Chondrocyte (in vitro differentiated cells): ENCODE results near the gene COPS8. TPM values are rescaled to one million over a fixed set of nuclear protein-coding genes. Genes with fewer than 3 reads are reported as not detected.

Experiments
- DNase-seq: peaks from one replicate; pipeline ENCODE4 v3.0.0; 2021; ENCODE audit warnings: mixed read lengths, low spot score
- H3K27ac Mint-ChIP-seq: one replicate; pipeline ENCODE4 v1.8.0; 2021; ENCODE audit warnings: mild to moderate bottlenecking, moderate library complexity, mixed read lengths; ENCODE audit not compliant: unreplicated experiment
- H3K27me3 Mint-ChIP-seq: 2 replicates; pipeline ENCODE4 v1.8.0; 2021; ENCODE audit warnings: low read depth, mixed read lengths
- H3K36me3 Mint-ChIP-seq: 2 replicates; pipeline ENCODE4 v1.8.0; 2021; ENCODE audit warnings: low read depth, mixed read lengths
- H3K4me1 Mint-ChIP-seq: 2 replicates; pipeline ENCODE4 v1.8.0; 2021; ENCODE audit warnings: low read depth, mild to moderate bottlenecking, mixed read lengths
- H3K4me3 Mint-ChIP-seq: one replicate; pipeline ENCODE4 v1.8.0; 2021; ENCODE audit warnings: mild to moderate bottlenecking, moderate library complexity, mixed read lengths; ENCODE audit not compliant: unreplicated experiment
- H3K9me3 Mint-ChIP-seq: 2 replicates; pipeline ENCODE4 v1.8.0; 2021; ENCODE audit warnings: low read depth, mixed read lengths
- CTCF ChIP-seq: fragments of 200-600 bp; sonication (generic); IDR thresholded peaks from 2 replicates; pipeline ENCODE4 v1.5.0; 2021; ENCODE audit warnings: antibody characterized with exemption, mild to moderate bottlenecking, moderate library complexity
- total RNA-seq: library from RNA; stranded (reverse); gene quantifications from 3 replicates; pipeline ENCODE4 v1.2.1, GENCODE V29; 2021

COPS8 gene
- total RNA-seq, 1 donor from 2014 or later, result 65.8 TPM

DNA sequence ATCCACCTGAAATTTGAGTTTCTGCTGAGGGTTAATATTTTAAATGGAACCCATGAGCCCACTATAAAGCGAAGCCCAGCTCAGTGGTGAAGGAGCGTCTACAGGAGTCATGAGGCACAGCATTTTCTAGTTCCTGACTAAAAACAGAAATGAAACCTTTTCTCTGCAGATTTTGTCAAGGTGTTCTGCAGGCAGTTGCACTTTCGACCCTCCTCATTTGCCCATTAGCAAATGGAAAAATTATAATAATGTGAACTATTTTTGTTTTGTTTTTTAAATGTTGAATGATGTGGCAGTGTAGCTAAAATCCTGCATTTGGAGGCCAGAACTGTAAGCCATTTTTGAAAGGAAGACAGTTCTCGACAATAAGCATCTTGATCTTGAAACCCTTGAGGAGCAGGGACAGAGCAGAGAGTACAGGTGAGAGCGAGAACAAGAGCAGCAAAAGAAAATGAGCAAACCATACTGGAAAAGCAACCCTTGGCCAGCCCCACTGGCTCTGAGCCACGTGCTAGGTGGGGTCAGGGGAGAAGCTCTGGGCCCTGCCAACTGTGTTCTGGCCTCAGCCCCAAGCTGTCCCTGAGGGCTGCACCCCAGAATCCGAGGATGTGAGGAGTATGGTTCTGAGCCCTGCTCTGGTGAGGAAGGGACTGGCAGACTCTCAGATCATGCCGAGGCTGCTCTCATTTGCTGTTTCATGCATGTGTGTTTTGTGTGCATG, 26.4 kb upstream of the COPS8 start:
- no peak overlapping the region for H3K4me3 Mint-ChIP-seq

DNA sequence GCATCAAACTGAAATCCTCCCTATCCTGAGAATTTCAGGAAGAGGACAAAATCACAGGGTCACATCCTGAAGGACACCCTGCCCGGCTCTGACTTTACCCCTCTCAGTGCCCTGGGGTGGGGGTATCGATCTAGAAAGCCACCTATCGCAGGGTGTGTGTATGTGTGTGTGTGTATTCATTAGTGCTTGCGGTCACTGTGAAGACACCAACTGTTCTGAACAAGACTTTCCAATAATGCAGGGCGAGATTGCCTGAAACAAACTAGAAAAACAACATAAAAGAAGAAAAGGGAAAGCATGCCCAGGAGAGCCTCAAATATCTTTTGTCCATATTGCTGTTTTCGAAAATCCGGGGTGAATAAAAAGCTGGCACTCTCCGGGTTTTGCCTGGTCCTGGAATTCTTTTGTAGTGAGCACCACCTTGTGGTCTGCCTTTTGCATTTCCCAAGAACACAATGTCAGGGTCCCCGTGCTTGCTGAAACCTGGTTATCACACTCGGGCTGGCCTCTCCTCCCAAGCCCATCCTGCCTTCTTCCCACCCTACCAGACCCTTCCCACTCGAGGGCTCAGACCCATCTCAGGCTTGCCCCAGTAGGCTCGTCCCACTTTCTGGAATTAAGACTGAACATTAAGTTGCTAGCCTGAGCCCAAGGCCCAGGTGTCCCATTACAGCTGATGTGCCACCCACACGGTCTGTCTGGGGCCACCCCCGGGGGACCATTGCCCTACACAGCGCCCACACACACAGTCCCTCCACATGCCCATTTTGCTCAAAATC, 25.0 kb upstream of the COPS8 start:
- Mint-ChIP-seq H3K4me3 (no peak overlapping the region), H3K27ac (no peak overlapping the region), H3K4me1 (peaks cover 10% of the 10 kb centered on the region), H3K36me3 (no peaks in the 10 kb centered on the region), H3K9me3 (no peaks in the 10 kb centered on the region), H3K27me3 (no peaks in the 10 kb centered on the region)
- no peak for DNase-seq
- peak; percentile 91 for TF ChIP-seq CTCF

More for the DNA sequence above, 26.4 kb upstream of the COPS8 start:
- Mint-ChIP-seq H3K36me3 (no peaks in the 10 kb centered on the region), H3K27ac (no peak overlapping the region), H3K4me1 (peaks cover 10% of the 10 kb centered on the region), H3K9me3 (no peaks in the 10 kb centered on the region), H3K27me3 (no peaks in the 10 kb centered on the region)
- DNase-seq, result no peak
- no peak for TF ChIP-seq CTCF

- H3K9me3 Mint-ChIP-seq, result no peaks in the 10 kb centered on the region
- no peak overlapping the region for H3K27ac Mint-ChIP-seq
- no peak overlapping the region for H3K4me3 Mint-ChIP-seq
- peaks cover 10% of the 10 kb centered on the region for H3K4me1 Mint-ChIP-seq
- DNase-seq, result no peak
- H3K27me3 Mint-ChIP-seq, result no peaks in the 10 kb centered on the region
- TF ChIP-seq CTCF, result no peak
- H3K36me3 Mint-ChIP-seq, result no peaks in the 10 kb centered on the region
Measured at GRCh38 chr2:237061356-237061755, 24.3 kb upstream of the COPS8 start.

DNA sequence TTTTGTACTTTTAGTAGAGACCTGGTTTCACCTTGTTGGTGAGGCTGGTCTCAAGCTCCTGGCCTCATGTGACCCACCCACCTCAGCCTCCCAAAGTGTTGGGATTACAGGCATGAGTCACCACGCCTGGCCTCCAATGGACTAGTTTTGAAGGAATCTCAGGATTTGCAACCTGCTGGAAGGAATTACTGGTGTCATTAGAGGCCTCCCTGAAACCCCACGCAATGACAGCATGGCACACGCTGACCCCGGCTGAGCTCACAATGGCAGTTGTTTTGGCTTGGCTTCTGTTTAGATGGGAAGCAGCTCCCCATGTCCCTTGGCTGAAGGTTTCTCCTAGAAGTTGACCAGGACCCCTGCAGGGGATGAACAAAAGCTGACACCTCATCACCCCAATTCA, 23.1 kb upstream of the COPS8 start:
- H3K9me3 Mint-ChIP-seq, result peaks cover 4% of the 10 kb centered on the region
- no peaks in the 10 kb centered on the region for H3K27me3 Mint-ChIP-seq
- no peak for TF ChIP-seq CTCF
- H3K36me3 Mint-ChIP-seq, result peaks cover 3% of the 10 kb centered on the region
- H3K4me3 Mint-ChIP-seq, result no peak overlapping the region
- DNase-seq, result no peak
- peaks cover 10% of the 10 kb centered on the region for H3K4me1 Mint-ChIP-seq
- H3K27ac Mint-ChIP-seq, result no peak overlapping the region

DNA sequence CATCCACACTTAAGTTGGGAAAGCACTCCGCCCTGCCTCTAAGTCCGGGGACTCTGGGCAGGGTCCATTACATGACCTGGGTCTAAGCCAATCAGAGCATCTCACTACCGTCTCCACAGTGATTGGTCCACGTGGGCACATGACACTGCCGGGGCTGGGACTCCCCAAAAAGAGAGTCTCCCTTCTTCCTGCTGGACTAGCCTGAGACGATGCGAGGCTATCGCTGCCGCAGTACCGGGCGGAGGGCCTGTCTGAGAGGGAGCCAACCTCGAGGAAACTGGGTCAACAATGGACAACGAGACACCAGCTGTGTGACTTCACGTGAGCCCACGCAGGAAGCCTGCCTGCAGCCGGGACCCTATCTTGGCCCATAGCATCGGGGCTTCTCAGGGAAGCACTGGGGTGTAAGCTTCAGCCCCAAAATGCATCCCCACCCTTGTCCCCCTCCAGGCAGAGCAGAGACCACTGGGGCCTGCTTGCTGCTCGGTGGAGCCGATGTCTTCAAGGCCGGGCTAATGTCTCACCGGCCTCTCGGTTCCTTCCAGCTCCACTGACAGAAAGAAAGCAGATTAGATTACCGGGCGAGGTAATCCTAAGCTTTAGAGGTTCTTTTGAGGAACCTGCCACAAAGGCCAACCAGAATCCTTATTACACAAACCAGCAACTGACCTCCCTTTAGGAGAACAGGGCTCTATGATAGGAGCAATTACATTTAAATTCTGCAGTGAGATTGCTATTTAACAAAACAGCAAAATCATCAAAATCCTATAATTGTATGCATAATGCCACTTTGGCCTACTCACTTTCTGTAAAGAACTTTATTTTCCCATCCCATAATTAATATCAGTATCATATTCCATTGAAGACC, 21.3 kb upstream of the COPS8 start:
- Mint-ChIP-seq H3K27ac (no peak overlapping the region), H3K36me3 (peaks cover 3% of the 10 kb centered on the region), H3K4me1 (peaks cover 10% of the 10 kb centered on the region), H3K27me3 (no peaks in the 10 kb centered on the region), H3K4me3 (no peak overlapping the region), H3K9me3 (peaks cover 4% of the 10 kb centered on the region)
- no peak for TF ChIP-seq CTCF
- DNase-seq, result no peak
